Measurements from ENCODE around the gene NAA50.

DNA sequence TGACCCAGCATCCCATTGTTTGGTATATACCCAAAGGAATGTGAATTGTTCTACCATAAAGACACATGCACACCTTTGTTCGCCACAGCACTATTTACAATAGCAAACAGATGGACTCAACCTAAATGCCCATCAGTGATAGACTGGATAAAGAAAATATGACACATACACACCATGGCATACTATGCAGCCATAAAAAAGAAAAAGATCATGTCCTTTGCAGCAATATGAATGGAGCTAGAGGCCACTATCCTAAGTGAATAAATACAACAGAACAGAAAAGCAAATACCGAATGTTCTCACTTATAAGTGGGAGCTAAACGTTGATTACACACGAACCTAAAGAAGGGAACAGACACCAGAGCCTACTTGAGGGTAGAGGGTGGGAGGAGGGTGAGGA, 38.2 kb downstream of the NAA50 start:
- TF ChIP-seq, protein P1, sequence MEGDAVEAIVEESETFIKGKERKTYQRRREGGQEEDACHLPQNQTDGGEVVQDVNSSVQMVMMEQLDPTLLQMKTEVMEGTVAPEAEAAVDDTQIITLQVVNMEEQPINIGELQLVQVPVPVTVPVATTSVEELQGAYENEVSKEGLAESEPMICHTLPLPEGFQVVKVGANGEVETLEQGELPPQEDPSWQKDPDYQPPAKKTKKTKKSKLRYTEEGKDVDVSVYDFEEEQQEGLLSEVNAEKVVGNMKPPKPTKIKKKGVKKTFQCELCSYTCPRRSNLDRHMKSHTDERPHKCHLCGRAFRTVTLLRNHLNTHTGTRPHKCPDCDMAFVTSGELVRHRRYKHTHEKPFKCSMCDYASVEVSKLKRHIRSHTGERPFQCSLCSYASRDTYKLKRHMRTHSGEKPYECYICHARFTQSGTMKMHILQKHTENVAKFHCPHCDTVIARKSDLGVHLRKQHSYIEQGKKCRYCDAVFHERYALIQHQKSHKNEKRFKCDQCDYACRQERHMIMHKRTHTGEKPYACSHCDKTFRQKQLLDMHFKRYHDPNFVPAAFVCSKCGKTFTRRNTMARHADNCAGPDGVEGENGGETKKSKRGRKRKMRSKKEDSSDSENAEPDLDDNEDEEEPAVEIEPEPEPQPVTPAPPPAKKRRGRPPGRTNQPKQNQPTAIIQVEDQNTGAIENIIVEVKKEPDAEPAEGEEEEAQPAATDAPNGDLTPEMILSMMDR (conservative IDR thresholded peaks at IDR 0.05 in 1 of 2, IDR thresholded peaks at IDR 0.05 in 1 of 2; ENCODE audit: extremely low read depth in 1 of 2, insufficient read depth in 1 of 2, low read depth in 1 of 2, low read length in 2 of 2), result no peak
- TF ChIP-seq EZH2 (IDR thresholded peaks at IDR 0.05; ENCODE audit: borderline replicate concordance, low read length), result no peak
